NB4 (cell line): Measurements from ENCODE around the gene KRTAP4-2.

Experiments
- MYC ChIP-seq: IDR thresholded peaks from 2 replicates; pipeline ENCODE4 v1.6.1; 2011; ENCODE audit warnings: low read depth, low read length
- TF ChIP-seq, protein P1 (sequence below): IDR thresholded peaks from one replicate; pipeline ENCODE4 v1.5.1; 2012; ENCODE audit warnings: low read depth, low read length

DNA sequence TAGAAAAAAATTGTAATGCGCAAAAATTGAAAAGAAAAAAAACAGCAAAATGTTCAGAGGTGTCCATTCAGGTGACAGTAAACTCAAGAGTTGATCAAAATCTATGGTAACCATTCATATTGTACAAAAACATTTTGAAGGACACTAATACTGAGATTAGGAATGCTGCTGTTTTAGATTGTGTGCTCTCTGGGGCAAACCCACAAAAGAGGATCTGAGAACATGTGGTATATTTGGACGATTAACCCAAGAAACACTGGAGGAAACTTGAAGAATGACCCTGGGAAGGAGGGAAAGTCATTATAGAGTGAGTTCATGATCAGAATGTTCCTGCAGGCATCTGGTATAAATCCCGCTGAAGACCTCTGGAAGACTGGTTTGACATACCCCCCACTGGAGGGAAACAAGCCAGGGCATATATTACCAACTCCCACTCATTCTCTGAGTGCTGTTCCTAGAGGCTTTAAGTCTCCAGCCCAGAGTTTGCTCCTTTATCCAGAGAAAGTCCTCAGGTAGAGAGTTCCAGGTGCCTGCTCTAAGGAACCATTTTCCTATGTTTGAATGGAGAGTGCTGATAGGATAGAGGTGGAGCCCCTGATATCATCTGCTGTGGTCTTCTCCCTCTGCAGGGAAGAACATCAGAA is 1.2 kb downstream of the KRTAP4-2 start:
- TF ChIP-seq, protein P1, sequence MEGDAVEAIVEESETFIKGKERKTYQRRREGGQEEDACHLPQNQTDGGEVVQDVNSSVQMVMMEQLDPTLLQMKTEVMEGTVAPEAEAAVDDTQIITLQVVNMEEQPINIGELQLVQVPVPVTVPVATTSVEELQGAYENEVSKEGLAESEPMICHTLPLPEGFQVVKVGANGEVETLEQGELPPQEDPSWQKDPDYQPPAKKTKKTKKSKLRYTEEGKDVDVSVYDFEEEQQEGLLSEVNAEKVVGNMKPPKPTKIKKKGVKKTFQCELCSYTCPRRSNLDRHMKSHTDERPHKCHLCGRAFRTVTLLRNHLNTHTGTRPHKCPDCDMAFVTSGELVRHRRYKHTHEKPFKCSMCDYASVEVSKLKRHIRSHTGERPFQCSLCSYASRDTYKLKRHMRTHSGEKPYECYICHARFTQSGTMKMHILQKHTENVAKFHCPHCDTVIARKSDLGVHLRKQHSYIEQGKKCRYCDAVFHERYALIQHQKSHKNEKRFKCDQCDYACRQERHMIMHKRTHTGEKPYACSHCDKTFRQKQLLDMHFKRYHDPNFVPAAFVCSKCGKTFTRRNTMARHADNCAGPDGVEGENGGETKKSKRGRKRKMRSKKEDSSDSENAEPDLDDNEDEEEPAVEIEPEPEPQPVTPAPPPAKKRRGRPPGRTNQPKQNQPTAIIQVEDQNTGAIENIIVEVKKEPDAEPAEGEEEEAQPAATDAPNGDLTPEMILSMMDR: no peak
- TF ChIP-seq MYC: no peak
